ENCODE measurements around the gene MICAL1. TPM values are rescaled to one million over a fixed set of nuclear protein-coding genes. Genes with fewer than 3 reads are reported as not detected.
A peak's percentile ranks its signal among the peaks of the same experiment; 100 is the strongest.

Gene MICAL1
- total RNA-seq, 1 experiment from 2014 or later, result 11.7 TPM

- no peak overlapping the region for H3K4me3 ChIP-seq (ENCODE audit: low read depth, low read length)
- no peak overlapping the region for H3K27ac Mint-ChIP-seq (ENCODE audit: unreplicated experiment)
Measured at GRCh38 chr6:109484122-109484521, 28.6 kb upstream of the MICAL1 start.

GRCh38 chr6:109483735-109484057, 28.1 kb upstream of the MICAL1 start:
- intact Hi-C loops (cut with micrococcal nuclease; ENCODE audit: unreplicated experiment), result loop anchor here (5.0 kb wide), 1 partner anchor 36 kb away; no protein-coding TSS in a partner anchor

More at GRCh38 chr6:109484122-109484521, 28.6 kb upstream of the MICAL1 start:
- Mint-ChIP-seq H3K4me3 (ENCODE audit: unreplicated experiment) (peak overlapping the region; percentile 63), H3K4me1 (ENCODE audit: low read depth, unreplicated experiment) (peaks cover 18% of the 10 kb centered on the region), H3K36me3 (ENCODE audit: insufficient read depth, unreplicated experiment) (peaks cover 12% of the 10 kb centered on the region), H3K9me3 (ENCODE audit: unreplicated experiment) (no peaks in the 10 kb centered on the region), H3K27me3 (ENCODE audit: insufficient read depth, unreplicated experiment) (no peaks in the 10 kb centered on the region)
- intact Hi-C loops (cut with micrococcal nuclease; ENCODE audit: unreplicated experiment), result loop anchor here (5.0 kb wide), 1 partner anchor 37 kb away; no protein-coding TSS in a partner anchor
- CTCF ChIA-PET, result no interaction called here
- Histone ChIP-seq H3K36me3 (ENCODE audit: control insufficient read depth, insufficient read depth, low read length) (no peaks in the 10 kb centered on the region), H3K27me3 (replicated peaks; ENCODE audit: control insufficient read depth, insufficient read depth, low read length) (no peaks in the 10 kb centered on the region), H3K4me1 (peaks cover 13% of the 10 kb centered on the region), H3K9me3 (no peaks in the 10 kb centered on the region)
- no TSS peak for BruUV-seq (replicated peaks)
- no peak for DNase-seq
- no peak for TF ChIP-seq CTCF (IDR thresholded peaks at IDR 0.05; ENCODE audit: insufficient read depth in 1 of 2, low read depth in 1 of 2, low read length in 1 of 2, severe bottlenecking in 1 of 2, unreplicated experiment in 1 of 2)
- POLR2A ChIA-PET, result no interaction called here

GRCh38 chr6:109482905-109483734, 27.5 kb upstream of the MICAL1 start, which contains the start of gene ZBTB24:
ZBTB24 (minus strand) TSS chr6:109483219; CDS start chr6:109482026, 1,193 bp downstream.
- Mint-ChIP-seq H3K4me1 (ENCODE audit: low read depth, unreplicated experiment) (peaks cover 27% of the 10 kb centered on the region), H3K27ac (ENCODE audit: unreplicated experiment) (peak within 1 kb of the TSS; percentile 72), H3K4me3 (ENCODE audit: unreplicated experiment) (peak within 1 kb of the TSS; percentile 95), H3K27me3 (ENCODE audit: insufficient read depth, unreplicated experiment) (no peaks in the 10 kb centered on the region), H3K36me3 (ENCODE audit: insufficient read depth, unreplicated experiment) (peaks cover 20% of the 10 kb centered on the region), H3K9me3 (ENCODE audit: unreplicated experiment) (no peaks in the 10 kb centered on the region)
- peak; percentile 93 to 95 for DNase-seq
- Histone ChIP-seq H3K36me3 (ENCODE audit: control insufficient read depth, insufficient read depth, low read length) (no peaks in the 10 kb centered on the region), H3K4me3 (ENCODE audit: low read depth, low read length) (peak within 1 kb of the TSS; percentile 91), H3K27me3 (replicated peaks; ENCODE audit: control insufficient read depth, insufficient read depth, low read length) (no peaks in the 10 kb centered on the region), H3K4me1 (peaks cover 13% of the 10 kb centered on the region), H3K9me3 (no peaks in the 10 kb centered on the region)
- no peak for TF ChIP-seq CTCF (IDR thresholded peaks at IDR 0.05; ENCODE audit: insufficient read depth in 1 of 2, low read depth in 1 of 2, low read length in 1 of 2, severe bottlenecking in 1 of 2, unreplicated experiment in 1 of 2)
- intact Hi-C loops (cut with micrococcal nuclease; ENCODE audit: unreplicated experiment), result loop anchor here (5.0 kb wide), 1 partner anchor 36 kb away; no protein-coding TSS in a partner anchor
- BruUV-seq (replicated peaks), result no TSS peak
- ChIA-PET POLR2A (interaction anchor here (0.7 to 1.1 kb wide), 2 partner anchors 42 to 113 kb away, joined by 7 to 16 read pairs; partner anchors contain the start of genes PPIL6 and SMPD2), CTCF (no interaction called here)

More at GRCh38 chr6:109483735-109484057, 28.1 kb upstream of the MICAL1 start:
- ChIA-PET CTCF (no interaction called here), POLR2A (no interaction called here)
- peak overlapping the region; percentile 44 for H3K4me3 ChIP-seq (ENCODE audit: low read depth, low read length)
- no peak for TF ChIP-seq CTCF (IDR thresholded peaks at IDR 0.05; ENCODE audit: insufficient read depth in 1 of 2, low read depth in 1 of 2, low read length in 1 of 2, severe bottlenecking in 1 of 2, unreplicated experiment in 1 of 2)
- H3K36me3 Mint-ChIP-seq (ENCODE audit: insufficient read depth, unreplicated experiment), result peaks cover 16% of the 10 kb centered on the region
- DNase-seq, result no peak
- peak overlapping the region; percentile 63 for H3K4me3 Mint-ChIP-seq (ENCODE audit: unreplicated experiment)
- H3K4me1 ChIP-seq, result peaks cover 13% of the 10 kb centered on the region
- no TSS peak for BruUV-seq (replicated peaks)
- no peaks in the 10 kb centered on the region for H3K9me3 ChIP-seq
- no peaks in the 10 kb centered on the region for H3K9me3 Mint-ChIP-seq (ENCODE audit: unreplicated experiment)
- peaks cover 23% of the 10 kb centered on the region for H3K4me1 Mint-ChIP-seq (ENCODE audit: low read depth, unreplicated experiment)
- H3K27ac Mint-ChIP-seq (ENCODE audit: unreplicated experiment), result no peak overlapping the region
- no peaks in the 10 kb centered on the region for H3K27me3 ChIP-seq (replicated peaks; ENCODE audit: control insufficient read depth, insufficient read depth, low read length)
- no peaks in the 10 kb centered on the region for H3K27me3 Mint-ChIP-seq (ENCODE audit: insufficient read depth, unreplicated experiment)
- no peaks in the 10 kb centered on the region for H3K36me3 ChIP-seq (ENCODE audit: control insufficient read depth, insufficient read depth, low read length)
